Calu3 (cell line): Measurements from ENCODE around the gene U2AF1L4. TPM values are rescaled to one million over a fixed set of nuclear protein-coding genes. Genes with fewer than 3 reads are reported as not detected.

ENCODE experiments used
- BruUV-seq: library from RNA; stranded (reverse); fragments of 400-500 nt; replicated peaks from 2 replicates; lab custom pipeline; 2021; lab: Mats Ljungman, UMichigan
- CTCF ChIA-PET: fragments of 300-600 bp; sonication (Branson Sonifier 250); formaldehyde crosslinking; loops from one replicate; lab custom pipeline; 2022; ENCODE audit warnings: antibody characterized with exemption; lab: Charles Lee
- DNase-seq: peaks from one replicate; pipeline ENCODE4 v3.0.0; 2022
- H3K27ac Mint-ChIP-seq: one replicate; pipeline ENCODE4 v1.8.0; 2022; ENCODE audit warnings: mixed read lengths; ENCODE audit not compliant: unreplicated experiment
- H3K27me3 Mint-ChIP-seq: one replicate; pipeline ENCODE4 v1.8.0; 2022; ENCODE audit warnings: mixed read lengths; ENCODE audit not compliant: unreplicated experiment
- H3K36me3 Mint-ChIP-seq: one replicate; pipeline ENCODE4 v1.8.0; 2022; ENCODE audit warnings: mild to moderate bottlenecking, moderate library complexity, mixed read lengths; ENCODE audit not compliant: insufficient read depth, unreplicated experiment
- H3K4me1 Mint-ChIP-seq: one replicate; pipeline ENCODE4 v1.8.0; 2022; ENCODE audit warnings: mild to moderate bottlenecking, low read depth, mixed read lengths; ENCODE audit not compliant: unreplicated experiment
- H3K4me3 Mint-ChIP-seq: one replicate; pipeline ENCODE4 v1.8.0; 2022; ENCODE audit warnings: mild to moderate bottlenecking, low read depth, moderate library complexity, mixed read lengths; ENCODE audit not compliant: unreplicated experiment
- H3K9me3 Mint-ChIP-seq: one replicate; pipeline ENCODE4 v1.8.0; 2022; ENCODE audit warnings: low read depth, mixed read lengths; ENCODE audit not compliant: unreplicated experiment
- intact Hi-C: fragments of 100-400 bp; cut with micrococcal nuclease; formaldehyde crosslinking; loops from one replicate; pipeline ENCODE4 v1.10.0; 2022; ENCODE audit not compliant: unreplicated experiment
- total RNA-seq: library from RNA; stranded (reverse); gene quantifications from 2 replicates; pipeline ENCODE4 v1.2.3, GENCODE V29; 2022
- TF ChIP-seq, protein P1 (sequence below): fragments of 200-600 bp; IDR thresholded peaks from one replicate; pipeline ENCODE4 v1.8.0; 2022; ENCODE audit warnings: antibody characterized with exemption; ENCODE audit not compliant: unreplicated experiment

The U2AF1L4 gene
- total RNA-seq, 1 experiment from 2014 or later: 16.2 TPM

DNA sequence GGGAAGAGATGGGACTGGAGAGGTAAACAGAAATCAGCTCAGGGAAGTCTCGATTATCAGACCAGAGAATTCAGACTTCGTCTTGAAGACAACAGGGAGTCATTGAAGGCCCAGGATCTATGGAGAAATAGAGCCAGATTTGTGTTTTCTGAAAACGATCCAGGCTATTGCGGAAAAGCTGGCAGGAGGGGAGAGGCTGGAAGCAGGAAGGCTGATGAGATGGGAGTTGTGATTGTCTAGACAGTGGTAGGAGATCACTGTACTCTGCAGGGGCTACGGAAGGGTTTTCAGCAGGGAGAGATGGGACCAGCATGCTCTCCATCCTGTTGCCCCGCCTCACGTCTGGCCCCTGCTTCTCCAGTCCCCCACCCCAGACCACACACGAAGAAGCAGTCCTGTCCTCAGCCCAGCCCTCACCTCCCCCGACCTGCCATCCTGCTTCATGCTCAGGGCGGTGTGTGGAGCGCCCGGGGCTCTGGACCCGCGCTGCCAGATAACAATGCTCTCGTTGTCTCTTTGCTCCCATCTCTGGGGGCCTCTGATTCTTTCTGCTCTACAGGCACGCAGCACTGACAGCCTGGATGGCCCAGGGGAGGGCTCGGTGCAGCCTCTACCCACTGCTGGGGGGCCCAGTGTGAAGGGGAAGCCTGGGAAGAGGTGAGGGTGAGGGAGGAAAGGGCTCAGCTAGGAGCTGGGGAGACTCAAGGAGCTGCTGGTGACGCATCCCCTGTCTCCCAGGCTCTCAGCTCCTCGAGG is 32.0 kb upstream of the U2AF1L4 start:
- CTCF ChIA-PET: interaction anchor here (0.8 kb wide), 1 partner anchor 15 kb away, joined by 4 read pairs; no protein-coding TSS in a partner anchor
- H3K27ac Mint-ChIP-seq: no peak overlapping the region

DNA sequence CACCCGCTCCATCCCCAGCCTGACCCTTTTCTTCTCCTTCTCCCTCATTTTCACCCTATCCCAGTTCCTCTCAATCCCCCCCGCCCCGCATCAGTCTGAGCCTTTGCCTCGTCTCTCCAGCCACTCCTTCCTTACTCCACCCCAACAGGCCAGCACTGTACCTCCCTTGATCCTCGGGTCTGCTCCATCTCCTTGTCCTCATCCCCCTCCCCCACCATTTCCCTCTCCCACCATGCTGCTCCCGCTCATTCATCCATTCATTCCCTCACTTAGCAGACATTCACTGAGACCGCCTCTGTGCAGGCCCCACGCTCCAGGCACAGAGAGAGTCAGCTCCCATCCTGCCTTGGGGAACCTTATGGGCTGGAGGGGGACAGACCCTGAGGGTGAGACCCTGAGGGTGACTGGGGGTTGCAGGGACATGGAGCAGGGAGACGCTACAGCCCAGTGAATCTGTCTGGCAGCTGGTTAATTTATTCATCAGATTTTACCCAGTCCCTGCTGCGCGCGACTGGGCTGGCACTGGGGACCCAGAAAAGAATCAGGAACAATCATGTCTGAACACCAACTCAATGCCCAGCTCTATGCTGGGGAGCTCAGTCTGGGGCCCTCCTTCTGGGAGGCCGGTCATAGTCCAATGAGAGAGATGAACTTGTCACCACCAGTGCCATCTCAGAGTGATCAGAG is 31.0 kb upstream of the U2AF1L4 start:
- TF ChIP-seq, protein P1, sequence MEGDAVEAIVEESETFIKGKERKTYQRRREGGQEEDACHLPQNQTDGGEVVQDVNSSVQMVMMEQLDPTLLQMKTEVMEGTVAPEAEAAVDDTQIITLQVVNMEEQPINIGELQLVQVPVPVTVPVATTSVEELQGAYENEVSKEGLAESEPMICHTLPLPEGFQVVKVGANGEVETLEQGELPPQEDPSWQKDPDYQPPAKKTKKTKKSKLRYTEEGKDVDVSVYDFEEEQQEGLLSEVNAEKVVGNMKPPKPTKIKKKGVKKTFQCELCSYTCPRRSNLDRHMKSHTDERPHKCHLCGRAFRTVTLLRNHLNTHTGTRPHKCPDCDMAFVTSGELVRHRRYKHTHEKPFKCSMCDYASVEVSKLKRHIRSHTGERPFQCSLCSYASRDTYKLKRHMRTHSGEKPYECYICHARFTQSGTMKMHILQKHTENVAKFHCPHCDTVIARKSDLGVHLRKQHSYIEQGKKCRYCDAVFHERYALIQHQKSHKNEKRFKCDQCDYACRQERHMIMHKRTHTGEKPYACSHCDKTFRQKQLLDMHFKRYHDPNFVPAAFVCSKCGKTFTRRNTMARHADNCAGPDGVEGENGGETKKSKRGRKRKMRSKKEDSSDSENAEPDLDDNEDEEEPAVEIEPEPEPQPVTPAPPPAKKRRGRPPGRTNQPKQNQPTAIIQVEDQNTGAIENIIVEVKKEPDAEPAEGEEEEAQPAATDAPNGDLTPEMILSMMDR: no peak
- no peak for DNase-seq
- intact Hi-C loops: no loop called here
- peaks cover 11% of the 10 kb centered on the region for H3K36me3 Mint-ChIP-seq
- no peaks in the 10 kb centered on the region for H3K9me3 Mint-ChIP-seq
- H3K4me1 Mint-ChIP-seq: peaks cover 13% of the 10 kb centered on the region
- CTCF ChIA-PET: no interaction called here
- TSS peak; percentile 47 for BruUV-seq
- peak overlapping the region; percentile 69 for H3K4me3 Mint-ChIP-seq
- H3K27ac Mint-ChIP-seq: peak overlapping the region; percentile 6
- H3K27me3 Mint-ChIP-seq: no peaks in the 10 kb centered on the region

More for the DNA sequence above, 32.0 kb upstream of the U2AF1L4 start:
- Mint-ChIP-seq H3K4me1 (peaks cover 13% of the 10 kb centered on the region), H3K27me3 (no peaks in the 10 kb centered on the region), H3K36me3 (peaks cover 11% of the 10 kb centered on the region), H3K9me3 (no peaks in the 10 kb centered on the region), H3K4me3 (no peak overlapping the region)
- intact Hi-C loops: no loop called here
- DNase-seq: no peak
- TF ChIP-seq, protein P1: no peak
- no TSS peak for BruUV-seq

DNA sequence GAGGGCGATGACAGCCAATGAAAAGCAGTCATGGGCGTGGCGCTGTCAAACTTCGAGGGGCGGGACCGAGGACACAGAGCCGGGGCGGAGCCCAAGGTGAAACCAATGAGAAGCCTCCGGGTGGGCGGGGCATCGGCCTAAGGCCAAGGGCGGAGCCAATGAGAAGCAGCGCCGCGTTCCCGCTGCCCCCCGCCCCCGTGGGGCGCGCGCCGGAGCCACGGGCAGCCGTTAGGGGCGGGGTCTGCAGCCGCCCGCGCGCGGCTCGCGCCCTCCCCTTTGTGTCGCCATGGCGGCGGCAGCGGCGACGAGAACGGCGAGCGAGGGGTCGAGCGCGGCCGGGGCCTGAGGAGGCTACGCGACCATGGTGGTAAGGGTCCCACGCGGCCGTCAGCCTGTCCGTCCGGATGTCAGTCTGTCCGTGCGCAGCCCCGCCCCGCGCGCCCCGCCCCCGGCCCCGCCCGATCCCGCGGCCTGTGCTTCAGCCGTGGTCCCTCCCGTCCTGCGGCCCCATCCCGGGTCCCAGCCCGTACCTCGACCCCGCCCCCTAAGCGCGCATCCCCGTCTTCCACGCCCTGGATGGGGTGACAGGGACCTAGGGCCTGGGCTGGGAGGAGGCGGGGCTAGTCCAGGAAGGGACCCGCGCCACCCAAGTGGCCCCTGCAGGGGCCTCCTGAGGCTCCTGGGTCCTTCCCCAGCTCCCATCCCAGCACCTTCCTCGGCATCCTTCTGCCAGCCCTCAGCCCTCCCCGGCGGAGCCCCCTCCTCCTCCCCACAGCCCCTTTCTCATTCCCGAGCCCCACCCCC is 30.3 kb upstream of the U2AF1L4 start, which contains the start of gene ARHGAP33:
ARHGAP33 (plus strand) TSS at position 267 of the 804 bp plus-strand sequence; CDS start at position 362, 95 bp downstream.
- H3K4me1 Mint-ChIP-seq: peaks cover 13% of the 10 kb centered on the region
- BruUV-seq: no TSS peak
- TF ChIP-seq, protein P1: no peak
- peaks cover 11% of the 10 kb centered on the region for H3K36me3 Mint-ChIP-seq
- peak; percentile 100 for DNase-seq
- H3K4me3 Mint-ChIP-seq: peak within 1 kb of the TSS; percentile 69
- CTCF ChIA-PET: no interaction called here
- no peaks in the 10 kb centered on the region for H3K9me3 Mint-ChIP-seq
- no peaks in the 10 kb centered on the region for H3K27me3 Mint-ChIP-seq
- intact Hi-C loops: no loop called here
- H3K27ac Mint-ChIP-seq: peak within 1 kb of the TSS; percentile 55

DNA sequence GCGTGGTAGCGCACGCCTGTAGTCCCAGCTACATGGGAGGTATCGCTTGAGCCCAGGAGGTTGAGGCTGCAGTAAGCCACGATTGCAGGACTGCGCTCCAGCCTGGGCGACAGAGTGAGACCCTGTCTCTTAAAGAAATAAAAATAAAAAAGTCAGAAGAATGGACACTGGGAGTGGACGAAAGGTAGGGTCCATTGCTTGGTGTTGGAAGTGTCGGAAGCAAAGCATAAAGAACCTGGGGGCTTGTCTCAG is 29.8 kb upstream of the U2AF1L4 start:
- Mint-ChIP-seq H3K27ac (peak overlapping the region; percentile 55), H3K27me3 (no peaks in the 10 kb centered on the region), H3K36me3 (peaks cover 16% of the 10 kb centered on the region), H3K9me3 (no peaks in the 10 kb centered on the region), H3K4me1 (peaks cover 13% of the 10 kb centered on the region), H3K4me3 (peak overlapping the region; percentile 69)
- intact Hi-C loops: no loop called here
- no peak for DNase-seq
- no TSS peak for BruUV-seq
- CTCF ChIA-PET: no interaction called here
- TF ChIP-seq, protein P1: no peak
